ENCODE data around the gene CAMK2B.

CAMK2B gene
- total RNA-seq, result 0 to 0.85 (median 0.11) reads per million in 3 experiments

DNA sequence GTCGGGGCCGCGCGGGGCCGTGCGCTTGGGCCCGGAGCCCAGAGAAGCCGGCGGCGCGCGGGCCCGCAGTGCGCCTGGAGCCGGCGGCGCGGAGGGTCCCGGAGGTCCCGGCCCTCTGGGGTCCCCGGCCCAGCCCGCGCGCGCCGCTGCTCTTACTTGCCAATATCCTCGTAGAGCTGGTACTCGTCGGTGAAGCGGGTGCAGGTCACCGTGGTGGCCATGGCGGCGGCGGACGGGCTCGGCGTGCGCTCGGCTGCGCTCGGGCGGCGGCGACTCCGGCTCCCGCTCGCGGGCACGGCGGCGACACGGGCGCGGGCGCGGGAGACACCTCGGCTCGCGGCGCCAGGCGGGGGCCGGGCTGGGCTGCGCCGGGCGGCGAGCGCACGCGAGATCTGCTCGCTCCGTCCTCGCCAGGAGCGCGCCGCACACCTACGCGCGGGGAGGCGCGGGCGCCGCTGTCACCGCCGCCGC is at the start of gene CAMK2B:
Gene CAMK2B (minus strand): TSS at position 394 of the 471 bp plus-strand sequence. CDS start 173 bp downstream, at position 221.
- DNase-seq, result no peak

- DNase-seq, result no peak
Measured at GRCh38 chr7:44374007-44374763, 48.8 kb upstream of the CAMK2B start.

- no peak for DNase-seq
Measured at GRCh38 chr7:44373418-44373740, 48.0 kb upstream of the CAMK2B start.

DNA sequence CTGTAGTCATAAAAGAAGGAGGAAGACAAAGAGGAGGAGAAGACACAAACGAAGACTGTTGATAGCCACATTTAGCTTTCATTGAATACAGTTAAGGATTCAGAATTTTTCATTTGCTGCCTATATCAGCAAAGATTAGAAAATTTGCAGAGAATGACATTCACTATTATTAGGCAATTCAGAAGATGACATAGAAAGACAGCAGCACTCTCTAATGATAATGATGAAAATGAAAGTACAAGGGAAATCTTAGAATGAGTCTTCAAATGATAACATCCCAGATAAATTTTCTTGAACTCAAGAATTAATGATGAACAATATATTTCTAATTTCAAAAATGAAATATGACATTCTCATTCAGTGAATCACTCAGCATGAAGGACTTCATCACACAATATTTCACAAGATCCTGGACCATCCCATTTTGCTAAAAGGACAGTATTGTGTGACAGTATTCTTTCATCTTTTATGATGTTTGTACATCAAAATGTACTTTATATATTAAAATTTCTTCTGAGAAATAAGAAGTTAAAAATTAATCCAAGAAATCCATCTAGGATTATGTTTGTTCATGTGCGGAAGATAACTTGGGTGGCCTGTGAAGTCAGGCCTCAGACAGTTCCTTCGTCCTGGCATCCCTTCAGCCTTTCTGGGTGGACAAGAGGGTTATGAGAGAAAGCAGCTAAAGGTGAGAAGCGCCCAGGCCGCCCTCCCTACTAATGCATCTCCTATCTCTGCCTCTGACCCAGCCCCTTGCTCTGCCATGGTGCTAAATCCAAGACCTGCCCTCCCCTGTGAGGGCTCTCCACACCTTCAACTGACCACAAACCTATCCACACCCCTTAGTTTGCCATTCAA is 47.4 kb upstream of the CAMK2B start:
- no peak for DNase-seq

- DNase-seq, result no peak
Measured at GRCh38 chr7:44368885-44369284, 43.5 kb upstream of the CAMK2B start.

GRCh38 chr7:44368455-44368854 is 43.1 kb upstream of the CAMK2B start:
- no peak for DNase-seq

GRCh38 chr7:44367475-44368043 is 42.2 kb upstream of the CAMK2B start:
- DNase-seq, result no peak

- no peak for DNase-seq
Measured at GRCh38 chr7:44366986-44367385, 41.6 kb upstream of the CAMK2B start.

- DNase-seq, result no peak
Measured at GRCh38 chr7:44353668-44354067, 28.3 kb upstream of the CAMK2B start.

DNA sequence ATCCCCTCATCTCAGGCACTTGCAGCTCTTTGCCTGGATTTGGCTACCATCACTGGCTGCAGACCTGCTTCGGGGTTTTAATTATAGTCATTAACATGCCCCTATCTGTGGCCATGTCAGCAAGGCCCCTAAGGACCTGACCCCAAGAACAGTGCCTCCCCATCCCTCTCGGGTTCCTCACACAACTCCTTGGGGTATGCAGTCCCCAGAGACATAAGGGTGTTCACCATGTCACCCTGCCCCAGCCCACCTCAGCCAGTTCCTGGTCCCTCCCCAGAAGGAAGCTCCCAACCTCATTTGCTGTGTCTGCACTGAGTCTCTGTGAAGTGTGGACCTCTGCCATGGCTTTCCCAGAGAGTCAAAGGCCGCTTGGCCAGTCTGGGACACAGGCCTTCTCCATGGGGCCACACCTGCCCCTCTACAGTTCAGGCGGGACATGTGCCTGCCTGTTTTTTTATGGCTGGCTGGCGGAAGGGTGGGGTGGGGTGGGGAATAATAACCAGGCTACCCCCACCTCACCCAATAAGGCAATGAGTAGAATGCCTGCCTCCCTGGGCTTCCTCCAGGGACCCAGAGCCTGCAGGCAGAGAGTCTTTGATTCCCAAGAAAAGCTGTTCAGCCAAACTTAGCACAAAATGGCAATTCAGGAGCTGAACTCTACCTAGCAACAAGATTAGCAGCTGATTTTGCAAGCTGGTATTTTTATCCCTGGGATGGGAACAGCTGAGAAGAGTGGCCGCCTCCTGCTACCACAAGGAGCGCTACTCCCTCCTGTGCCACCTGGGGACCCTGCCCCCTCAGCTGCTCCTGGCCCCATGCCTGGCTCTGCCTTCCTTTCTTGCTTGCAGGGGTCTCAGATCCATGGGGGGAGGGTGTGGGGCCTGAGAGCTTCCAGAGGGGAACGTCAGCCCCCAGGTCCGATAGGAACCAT is 23.7 kb upstream of the CAMK2B start:
- DNase-seq, result no peak

DNA sequence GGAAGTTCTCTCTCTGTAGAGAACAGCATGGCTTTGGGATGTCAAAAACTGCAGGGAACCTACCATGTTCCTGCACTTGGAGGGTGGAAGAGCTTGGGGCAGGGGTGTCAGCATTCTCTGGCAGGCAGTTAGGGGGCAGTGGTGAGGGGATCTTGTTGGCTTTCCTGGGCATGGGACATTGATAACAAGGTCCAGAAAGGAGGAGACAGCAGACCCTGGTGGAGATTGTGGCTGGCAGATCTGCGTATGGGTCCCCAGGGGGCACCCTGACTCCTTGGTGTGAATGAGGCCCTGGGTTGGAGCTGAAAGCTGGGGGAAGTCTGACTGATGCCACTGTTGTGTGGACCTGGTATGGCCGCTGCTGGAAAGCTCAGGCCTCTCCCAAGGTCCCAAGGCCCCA is 22.9 kb upstream of the CAMK2B start:
- no peak for DNase-seq

- no peak for DNase-seq
Measured at GRCh38 chr7:44347546-44348114, 22.2 kb upstream of the CAMK2B start.

GRCh38 chr7:44346063-44346462 is 20.7 kb upstream of the CAMK2B start:
- no peak for DNase-seq

DNA sequence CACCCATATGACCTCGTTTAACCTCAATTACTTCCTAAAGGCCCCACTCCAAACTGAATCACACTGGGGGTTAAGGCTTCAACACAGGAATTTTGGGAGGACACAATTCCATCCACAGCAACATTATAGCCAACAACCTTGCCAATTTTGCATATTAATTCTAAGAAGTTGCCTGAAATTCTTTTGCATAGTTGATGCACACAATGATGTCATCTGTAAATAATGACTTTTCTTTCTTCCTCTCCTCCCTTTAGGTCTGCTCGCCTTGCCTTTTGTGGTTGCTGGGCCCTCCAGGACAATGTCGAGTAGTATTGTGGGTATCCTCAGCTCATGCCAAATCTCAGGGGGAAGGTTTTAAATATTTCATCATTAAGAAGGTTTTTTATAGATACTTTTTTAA is 16.0 kb upstream of the CAMK2B start:
- no peak for DNase-seq

DNA sequence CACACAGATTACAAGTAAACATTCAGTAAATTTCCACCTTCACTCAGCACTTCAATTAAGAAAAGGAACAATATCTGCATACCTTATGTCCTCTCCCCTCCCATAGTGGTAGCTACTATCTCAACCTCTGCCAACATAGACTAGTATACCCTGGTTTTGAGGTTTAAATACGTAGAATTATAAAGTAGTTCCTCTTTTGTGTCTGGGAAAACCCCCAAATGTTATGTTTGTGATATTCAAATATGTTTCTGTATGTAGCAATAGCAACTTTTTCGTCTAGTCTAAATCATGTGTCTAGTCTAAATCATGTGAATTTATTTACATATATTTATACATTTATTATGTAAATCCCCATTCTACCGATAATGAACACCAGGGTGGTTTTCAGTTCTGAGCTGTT is 13.2 kb upstream of the CAMK2B start:
- no peak for DNase-seq

DNA sequence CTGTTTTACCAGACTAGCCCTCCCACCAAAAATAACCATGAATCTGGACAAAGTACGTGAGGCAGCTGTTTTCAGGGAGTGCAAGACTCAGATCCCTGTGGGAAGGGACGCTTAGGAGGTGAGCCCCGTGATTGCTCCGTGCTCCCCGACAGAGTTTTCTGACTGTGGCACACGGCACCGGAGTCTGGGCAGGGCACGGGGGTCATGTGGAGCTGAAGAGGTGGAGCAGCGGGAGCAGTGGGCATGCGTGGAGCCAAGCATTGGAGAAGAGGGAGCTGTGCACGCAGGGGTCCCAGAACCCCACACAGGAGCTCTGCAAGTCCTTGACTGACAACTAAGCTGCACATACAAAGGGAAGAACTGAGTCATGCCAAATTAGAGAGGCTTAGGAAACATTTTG is 11.1 kb upstream of the CAMK2B start:
- no peak for DNase-seq

GRCh38 chr7:44335184-44335583 is 9.8 kb upstream of the CAMK2B start:
- no peak for DNase-seq

GRCh38 chr7:44334734-44335097 is 9.3 kb upstream of the CAMK2B start:
- no peak for DNase-seq

DNA sequence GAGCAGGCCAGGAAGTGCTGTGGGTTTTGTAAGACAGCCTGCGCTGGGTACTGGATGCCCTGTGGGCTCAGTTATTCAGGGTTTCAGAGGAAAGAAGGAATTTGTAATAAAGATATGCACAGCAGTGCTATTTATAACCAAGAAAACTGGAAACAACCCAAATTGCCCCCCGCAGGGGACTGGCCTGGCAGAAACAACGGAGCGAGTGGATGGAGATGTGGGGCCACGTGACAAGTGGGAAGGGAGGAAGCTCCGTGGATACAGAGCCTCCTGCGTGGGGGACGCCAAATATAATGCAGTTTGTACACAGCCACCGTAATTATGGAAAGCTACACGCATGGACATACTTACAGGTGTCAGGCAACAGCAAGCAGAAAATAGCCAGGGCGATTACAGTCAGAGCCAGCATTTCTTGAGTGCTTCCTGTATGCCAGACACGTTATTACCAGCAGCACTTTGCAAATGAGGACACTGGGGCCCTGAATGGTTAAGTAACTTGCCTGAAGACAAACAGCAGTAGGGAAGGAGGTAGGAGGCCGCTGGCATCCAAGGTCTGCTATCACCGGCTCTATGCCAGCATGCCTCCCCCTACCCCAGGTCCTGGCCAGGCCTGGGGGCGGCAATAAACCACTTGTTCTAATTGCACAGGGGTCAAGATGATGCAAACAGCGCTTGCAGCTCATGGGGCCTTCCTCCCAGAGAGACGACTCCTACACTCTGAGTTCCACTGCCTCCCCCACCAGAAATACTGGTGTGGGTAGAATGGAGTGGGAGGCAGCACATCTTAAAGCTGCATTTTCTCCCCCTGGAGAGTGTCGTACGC is 8.7 kb upstream of the CAMK2B start:
- no peak for DNase-seq

DNA sequence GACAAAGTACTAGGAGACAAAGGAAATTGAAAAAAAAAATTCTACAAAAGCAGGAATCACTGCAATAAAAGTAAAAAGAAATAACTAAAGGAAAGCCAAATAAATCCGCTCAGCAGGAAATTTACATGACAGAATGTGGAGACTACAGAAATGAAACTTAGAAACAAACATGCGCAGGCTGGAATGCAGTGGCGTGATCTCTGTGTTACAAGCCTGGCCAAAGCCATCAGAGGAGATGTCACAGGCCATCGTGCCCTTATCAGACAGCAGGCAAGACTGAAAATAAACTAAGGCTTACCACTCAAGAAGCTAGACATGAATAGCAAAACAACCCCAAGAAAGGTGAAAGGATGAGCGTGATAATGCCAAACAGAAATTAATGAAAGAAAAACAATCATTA is 6.3 kb upstream of the CAMK2B start:
- DNase-seq, result no peak

- DNase-seq, result no peak
Measured at GRCh38 chr7:44330331-44330730, 4.9 kb upstream of the CAMK2B start.
